ENCODE data around the gene PEAK1.

The PEAK1 gene

DNA sequence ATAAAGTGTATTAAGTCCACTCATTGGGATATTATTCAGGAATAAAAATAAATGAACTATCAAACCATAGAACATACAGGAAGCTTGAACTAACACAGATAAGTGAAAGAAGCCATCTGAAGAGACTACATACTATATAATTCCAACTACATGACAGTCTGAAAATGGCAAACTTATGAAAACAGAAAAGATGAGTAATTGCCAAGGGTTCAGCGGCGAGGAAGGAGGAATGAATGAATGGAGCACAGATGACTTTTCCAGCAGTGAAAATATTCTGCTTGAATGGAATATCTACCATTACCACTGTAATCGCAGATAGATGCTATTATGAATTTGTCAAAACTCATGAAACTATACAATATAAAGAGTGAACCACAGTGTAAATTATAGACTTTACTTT is 79.7 kb downstream of the PEAK1 start:
- H3K27ac ChIP-seq = no peak overlapping the region
- TF ChIP-seq ZFX (IDR thresholded peaks at IDR 0.05) = no peak
- TF ChIP-seq, protein P1, sequence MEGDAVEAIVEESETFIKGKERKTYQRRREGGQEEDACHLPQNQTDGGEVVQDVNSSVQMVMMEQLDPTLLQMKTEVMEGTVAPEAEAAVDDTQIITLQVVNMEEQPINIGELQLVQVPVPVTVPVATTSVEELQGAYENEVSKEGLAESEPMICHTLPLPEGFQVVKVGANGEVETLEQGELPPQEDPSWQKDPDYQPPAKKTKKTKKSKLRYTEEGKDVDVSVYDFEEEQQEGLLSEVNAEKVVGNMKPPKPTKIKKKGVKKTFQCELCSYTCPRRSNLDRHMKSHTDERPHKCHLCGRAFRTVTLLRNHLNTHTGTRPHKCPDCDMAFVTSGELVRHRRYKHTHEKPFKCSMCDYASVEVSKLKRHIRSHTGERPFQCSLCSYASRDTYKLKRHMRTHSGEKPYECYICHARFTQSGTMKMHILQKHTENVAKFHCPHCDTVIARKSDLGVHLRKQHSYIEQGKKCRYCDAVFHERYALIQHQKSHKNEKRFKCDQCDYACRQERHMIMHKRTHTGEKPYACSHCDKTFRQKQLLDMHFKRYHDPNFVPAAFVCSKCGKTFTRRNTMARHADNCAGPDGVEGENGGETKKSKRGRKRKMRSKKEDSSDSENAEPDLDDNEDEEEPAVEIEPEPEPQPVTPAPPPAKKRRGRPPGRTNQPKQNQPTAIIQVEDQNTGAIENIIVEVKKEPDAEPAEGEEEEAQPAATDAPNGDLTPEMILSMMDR (conservative IDR thresholded peaks at IDR 0.05) = no peak

DNA sequence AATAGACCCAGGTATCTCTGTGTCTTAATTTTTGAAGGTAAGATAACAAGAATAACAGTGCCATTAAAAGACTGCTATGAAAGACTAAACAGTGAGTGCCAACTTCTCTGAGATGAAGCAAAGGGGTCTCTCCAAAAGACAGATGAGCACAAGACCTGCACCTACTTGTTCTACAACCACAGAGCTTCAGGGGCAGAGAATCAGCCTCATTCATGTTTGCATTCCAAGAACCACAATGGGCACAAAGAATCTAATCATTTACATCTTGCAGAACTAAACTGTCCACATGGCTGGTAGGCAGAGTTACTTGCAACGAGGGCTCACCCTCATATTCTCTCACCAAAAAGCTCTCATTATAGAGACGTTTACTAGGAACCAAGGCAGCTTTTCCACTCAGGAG is 83.9 kb downstream of the PEAK1 start:
- H3K27ac ChIP-seq = no peak overlapping the region
- no peak for TF ChIP-seq ZFX (IDR thresholded peaks at IDR 0.05)
- TF ChIP-seq, protein P1 (conservative IDR thresholded peaks at IDR 0.05) = no peak

DNA sequence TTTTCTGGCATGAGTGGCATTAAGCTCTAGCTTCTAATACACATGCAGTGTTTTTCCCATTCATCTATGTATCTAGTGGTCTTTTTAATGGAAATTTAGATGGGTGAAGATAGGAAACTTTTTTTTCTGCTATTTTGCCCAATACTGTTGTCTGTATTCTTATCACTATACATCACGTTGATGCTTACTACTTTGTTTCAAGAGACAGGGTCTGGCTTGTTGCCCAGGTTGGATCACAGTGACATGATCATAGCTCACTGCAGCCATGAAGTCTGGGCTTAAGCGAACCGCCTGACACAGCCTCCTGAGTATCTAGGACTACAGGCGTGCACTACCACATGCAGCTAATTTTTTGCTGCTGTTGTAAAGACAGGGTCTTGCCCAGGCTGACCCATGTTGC is 84.6 kb downstream of the PEAK1 start:
- no peak for TF ChIP-seq ZFX (IDR thresholded peaks at IDR 0.05)
- TF ChIP-seq, protein P1 (conservative IDR thresholded peaks at IDR 0.05) = no peak
- no peak overlapping the region for H3K27ac ChIP-seq

DNA sequence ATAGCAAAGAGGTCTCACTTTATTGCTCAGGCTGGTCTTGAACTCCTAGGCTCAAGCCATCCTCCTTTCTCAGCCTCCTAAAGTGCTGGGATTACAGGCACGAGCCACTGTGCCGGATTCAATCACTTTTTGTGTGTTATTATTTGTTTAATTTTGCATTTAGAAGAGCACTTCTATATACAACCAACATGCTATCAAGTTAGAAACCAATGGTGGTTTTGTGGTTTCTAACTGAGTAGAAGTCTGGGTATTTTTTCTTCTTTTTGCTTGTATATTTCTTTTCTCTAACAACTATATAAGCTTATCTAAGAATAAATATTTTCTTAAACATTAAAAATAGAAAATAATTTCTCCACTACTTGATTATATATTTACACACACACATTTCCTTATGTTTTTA is 86.7 kb downstream of the PEAK1 start:
- no peak overlapping the region for H3K27ac ChIP-seq
- TF ChIP-seq, protein P1 (conservative IDR thresholded peaks at IDR 0.05) = no peak
- no peak for TF ChIP-seq ZFX (IDR thresholded peaks at IDR 0.05)

DNA sequence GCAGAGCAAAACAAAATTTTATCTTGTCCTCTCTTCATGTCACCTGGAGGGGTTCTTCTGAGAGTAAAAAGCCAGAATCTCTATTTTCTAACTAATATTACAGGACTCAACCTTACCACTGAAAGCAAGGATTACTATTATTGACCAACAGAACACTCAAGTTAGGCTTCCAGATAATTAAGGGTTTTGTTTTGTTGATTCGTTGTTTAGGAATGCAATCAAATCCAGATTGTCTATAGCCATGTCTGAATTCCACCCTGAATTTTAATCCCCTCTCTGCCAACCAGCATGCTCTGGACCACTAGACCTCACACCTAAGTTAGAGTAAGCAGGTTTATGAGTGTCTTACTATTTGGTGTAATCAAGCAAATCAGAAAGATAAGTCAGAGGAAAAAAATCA is 90.7 kb downstream of the PEAK1 start:
- H3K27ac ChIP-seq = no peak overlapping the region
- TF ChIP-seq ZFX (IDR thresholded peaks at IDR 0.05) = no peak
- TF ChIP-seq, protein P1 (conservative IDR thresholded peaks at IDR 0.05) = no peak

DNA sequence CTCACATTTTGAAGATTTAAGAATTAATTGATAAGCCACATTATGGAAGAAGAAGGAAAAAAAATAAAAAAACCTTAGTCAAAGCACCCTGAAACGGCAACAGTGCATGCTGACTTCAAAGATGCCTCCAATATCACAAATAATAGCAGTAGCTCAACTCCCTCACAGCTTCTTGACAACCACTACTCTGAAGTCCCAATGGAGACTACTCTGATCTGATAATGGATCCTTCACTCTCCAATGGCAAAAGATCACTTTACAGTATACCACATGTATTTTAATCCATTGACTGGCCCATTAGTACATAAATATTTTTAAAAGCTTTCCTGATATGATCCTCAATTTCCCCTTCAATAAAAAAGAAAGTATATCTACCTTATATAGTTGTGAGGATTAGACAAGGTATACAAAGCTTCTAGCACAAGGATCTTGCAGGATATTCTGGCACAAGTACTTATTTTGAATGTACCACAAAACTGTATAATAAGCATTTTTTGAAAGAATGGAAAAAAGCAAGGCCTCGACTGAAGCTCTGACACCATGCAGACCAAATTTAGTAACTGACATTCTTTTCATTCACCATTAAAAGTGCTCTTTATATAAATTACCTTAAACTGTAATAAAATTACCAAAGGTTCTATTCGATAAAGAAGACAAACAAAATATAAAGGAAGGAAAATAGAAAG is 91.9 kb downstream of the PEAK1 start:
- TF ChIP-seq ZFX (IDR thresholded peaks at IDR 0.05) = no peak
- TF ChIP-seq, protein P1 (conservative IDR thresholded peaks at IDR 0.05) = no peak
- H3K27ac ChIP-seq = no peak overlapping the region

DNA sequence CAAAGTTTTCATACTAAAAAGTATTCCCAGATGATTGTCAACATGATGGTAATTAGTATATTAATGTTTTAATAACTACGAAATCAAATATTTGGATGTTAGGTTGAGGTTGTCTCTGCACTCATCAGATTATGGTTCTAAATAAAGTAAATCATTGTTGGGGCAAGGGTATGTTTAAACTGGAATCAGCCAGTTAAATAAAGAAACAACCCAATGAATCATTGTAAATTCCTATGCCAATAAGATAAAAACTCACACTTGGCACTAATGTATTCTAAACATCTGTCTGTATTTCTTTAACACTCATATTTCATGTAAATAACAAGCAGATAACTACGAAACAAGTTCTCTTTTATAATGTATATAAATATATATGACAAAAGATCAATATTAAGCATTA is 92.7 kb downstream of the PEAK1 start:
- no peak for TF ChIP-seq ZFX (IDR thresholded peaks at IDR 0.05)
- TF ChIP-seq, protein P1 (conservative IDR thresholded peaks at IDR 0.05) = no peak
- H3K27ac ChIP-seq = no peak overlapping the region
